ENCODE results near the gene CD109.

The CD109 gene

GRCh38 chr6:73752943-73753342 is 56.9 kb downstream of the CD109 start:
- no peak for TF ChIP-seq CTCF (IDR thresholded peaks at IDR 0.05; ENCODE audit: low read depth, low read length)
- DNase-seq (ENCODE audit: low read depth in 2 of 2) = no peak
- no peak overlapping the region for H3K4me3 ChIP-seq (replicated peaks in 1 of 2; ENCODE audit: low read depth in 2 of 2, low read length in 2 of 2)

- no peak overlapping the region for H3K4me3 ChIP-seq (replicated peaks in 1 of 2; ENCODE audit: low read depth in 2 of 2, low read length in 2 of 2)
- TF ChIP-seq CTCF (IDR thresholded peaks at IDR 0.05; ENCODE audit: low read depth, low read length) = no peak
- no peak for DNase-seq (ENCODE audit: low read depth in 2 of 2)
These were observed 70.0 kb downstream of the CD109 start for GRCh38 chr6:73766040-73766439.

- DNase-seq (ENCODE audit: low read depth in 2 of 2) = no peak
- TF ChIP-seq CTCF (IDR thresholded peaks at IDR 0.05; ENCODE audit: low read depth, low read length) = no peak
- H3K4me3 ChIP-seq (replicated peaks in 1 of 2; ENCODE audit: low read depth in 2 of 2, low read length in 2 of 2) = no peak overlapping the region
These were observed 72.6 kb downstream of the CD109 start for GRCh38 chr6:73768558-73768957.

- no peak for DNase-seq (ENCODE audit: low read depth in 2 of 2)
- no peak for TF ChIP-seq CTCF (IDR thresholded peaks at IDR 0.05; ENCODE audit: low read depth, low read length)
- H3K4me3 ChIP-seq (replicated peaks in 1 of 2; ENCODE audit: low read depth in 2 of 2, low read length in 2 of 2) = no peak overlapping the region
These were observed 74.0 kb downstream of the CD109 start for GRCh38 chr6:73769976-73770375.

- peak; percentile 97 to 99 for DNase-seq (ENCODE audit: low read depth in 2 of 2)
- no peak overlapping the region for H3K4me3 ChIP-seq (replicated peaks in 1 of 2; ENCODE audit: low read depth in 2 of 2, low read length in 2 of 2)
- no peak for TF ChIP-seq CTCF (IDR thresholded peaks at IDR 0.05; ENCODE audit: low read depth, low read length)
These were observed 78.3 kb downstream of the CD109 start for GRCh38 chr6:73774311-73774774.

- no peak for TF ChIP-seq CTCF (IDR thresholded peaks at IDR 0.05; ENCODE audit: low read depth, low read length)
- DNase-seq (ENCODE audit: low read depth in 2 of 2) = no peak
- no peak overlapping the region for H3K4me3 ChIP-seq (replicated peaks in 1 of 2; ENCODE audit: low read depth in 2 of 2, low read length in 2 of 2)
These were observed 83.9 kb downstream of the CD109 start for GRCh38 chr6:73779943-73780342.

- no peak for DNase-seq (ENCODE audit: low read depth in 2 of 2)
- no peak overlapping the region for H3K4me3 ChIP-seq (replicated peaks in 1 of 2; ENCODE audit: low read depth in 2 of 2, low read length in 2 of 2)
- no peak for TF ChIP-seq CTCF (IDR thresholded peaks at IDR 0.05; ENCODE audit: low read depth, low read length)
These were observed 86.9 kb downstream of the CD109 start for GRCh38 chr6:73782911-73783310.

Measured in cardiac fibroblast (primary cell).